DMS53 (cell line): ENCODE data around the gene SSBP1.
A peak's percentile ranks its signal among the peaks of the same experiment; 100 is the strongest.
"Not testable (repeated sequence)": the region's sequence is repeated elsewhere in the genome, so short reads cannot be mapped to it uniquely, and the experiment has no call there.

Experiments used
- DNase-seq: peaks from one replicate; lab custom pipeline; 2025; lab: John Stamatoyannopoulos, UW

Gene SSBP1, protein sequence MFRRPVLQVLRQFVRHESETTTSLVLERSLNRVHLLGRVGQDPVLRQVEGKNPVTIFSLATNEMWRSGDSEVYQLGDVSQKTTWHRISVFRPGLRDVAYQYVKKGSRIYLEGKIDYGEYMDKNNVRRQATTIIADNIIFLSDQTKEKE

DNA sequence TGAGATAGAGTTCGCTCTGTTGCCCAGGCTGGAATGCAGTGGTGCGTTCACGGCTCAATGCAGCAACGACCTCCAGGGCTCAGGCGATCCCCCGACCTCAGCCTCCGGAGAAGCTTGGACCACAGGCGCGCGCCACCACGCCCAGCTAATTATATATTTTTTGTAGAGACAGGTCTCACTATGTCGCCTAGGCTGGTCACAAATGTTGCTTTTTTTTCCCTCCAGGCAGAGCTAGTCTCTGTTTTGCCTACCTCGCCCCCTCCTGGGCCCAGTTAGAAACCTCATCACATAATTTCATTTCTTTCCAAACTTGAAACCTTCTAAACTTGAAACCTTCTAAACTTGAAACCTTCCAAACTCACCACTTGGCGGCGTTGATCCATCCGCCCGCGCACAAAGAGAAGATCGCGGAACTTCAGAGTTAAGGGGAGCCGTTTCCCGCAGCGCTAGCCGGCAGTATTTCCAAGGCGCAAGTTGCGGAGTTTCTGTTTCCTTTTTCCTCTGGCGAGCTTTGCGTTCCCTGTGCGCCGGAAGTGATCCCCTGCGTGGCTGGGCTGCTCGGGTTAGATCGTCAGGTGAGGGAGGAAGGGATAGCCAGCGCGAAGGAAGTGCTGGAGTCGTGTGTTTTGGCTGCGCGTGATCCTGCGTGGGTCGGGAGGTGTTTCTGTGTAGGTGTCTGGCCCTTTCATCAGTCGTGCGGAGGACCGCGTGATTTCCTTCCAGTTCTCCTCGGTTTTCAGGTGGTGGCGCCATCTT is at the start of gene SSBP1:
Gene SSBP1, plus strand, starts transcription at position 523 of the 756 bp plus-strand sequence. CDS start 809 bp downstream, outside the sequence.
- DNase-seq, result peak; percentile 99

DNA sequence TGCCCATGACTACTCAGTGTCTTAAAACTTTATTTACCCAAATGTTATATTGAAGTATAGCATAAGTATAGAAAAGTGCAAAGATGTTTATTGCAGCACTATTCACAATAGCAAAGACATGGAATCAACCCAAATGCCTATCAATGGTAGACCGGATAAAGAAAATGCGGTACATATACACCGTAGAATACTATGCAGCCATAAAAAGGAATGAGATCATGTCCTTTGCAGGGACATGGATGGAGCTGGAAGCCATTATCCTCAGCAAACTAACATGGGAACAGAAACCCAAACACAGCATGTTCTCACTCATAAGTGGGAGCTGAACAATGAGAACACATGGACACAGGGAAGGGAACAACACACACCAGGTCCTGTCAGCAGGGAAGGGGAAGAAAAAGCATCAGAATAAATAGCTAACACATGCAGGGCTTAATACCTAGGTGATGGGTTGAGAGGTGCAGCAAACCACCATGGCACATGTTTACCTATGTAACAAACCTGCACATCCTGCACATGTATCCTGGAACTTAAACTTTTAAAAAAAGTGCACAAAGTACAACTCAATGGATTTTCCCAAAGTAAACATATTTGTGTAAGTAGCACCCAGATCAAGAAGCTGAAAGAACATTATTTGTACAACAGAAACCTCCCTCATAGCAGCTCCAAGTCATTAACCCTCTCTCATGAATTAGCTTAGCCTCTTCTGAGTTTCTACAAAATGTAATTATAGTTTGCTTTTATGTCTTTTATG is 48.9 kb upstream of the SSBP1 start:
- not testable (repeated sequence) for DNase-seq

DNA sequence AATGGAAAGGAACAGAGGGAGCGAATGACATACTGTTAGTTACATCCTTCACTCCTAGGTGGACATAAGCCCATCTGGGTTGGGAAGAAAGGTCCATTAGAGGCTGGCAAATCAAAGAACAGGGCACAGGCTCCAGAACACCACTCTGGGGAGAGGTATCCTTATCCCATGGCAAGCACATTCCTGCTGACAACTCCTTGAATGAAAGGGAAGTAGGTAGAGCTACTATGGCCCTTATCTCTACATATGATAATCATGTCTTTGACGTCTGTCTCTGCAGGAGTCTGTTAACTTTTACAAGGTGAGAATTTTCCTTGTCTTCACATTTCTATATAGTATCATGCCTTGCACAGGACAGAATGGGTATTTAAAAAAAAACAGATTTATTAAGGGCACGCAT is 46.6 kb upstream of the SSBP1 start:
- no peak for DNase-seq

DNA sequence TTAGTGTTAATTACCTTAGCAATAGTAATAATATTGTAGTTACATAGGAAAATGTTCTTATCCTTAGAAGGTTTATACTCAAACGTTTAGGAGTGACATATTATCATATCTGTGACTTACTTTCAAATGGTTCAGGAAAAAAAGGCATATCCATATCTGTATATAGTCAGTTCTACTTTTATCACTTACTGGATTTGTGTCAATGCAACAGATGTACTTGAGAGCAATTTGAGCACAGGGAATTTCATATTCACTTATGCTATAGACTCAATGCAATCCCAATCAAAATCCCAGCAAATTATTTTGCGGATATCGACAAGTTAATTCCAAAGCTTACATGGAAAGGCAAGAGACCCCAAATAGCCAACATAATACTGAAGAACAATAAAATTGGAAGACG is 46.2 kb upstream of the SSBP1 start:
- no peak for DNase-seq

DNA sequence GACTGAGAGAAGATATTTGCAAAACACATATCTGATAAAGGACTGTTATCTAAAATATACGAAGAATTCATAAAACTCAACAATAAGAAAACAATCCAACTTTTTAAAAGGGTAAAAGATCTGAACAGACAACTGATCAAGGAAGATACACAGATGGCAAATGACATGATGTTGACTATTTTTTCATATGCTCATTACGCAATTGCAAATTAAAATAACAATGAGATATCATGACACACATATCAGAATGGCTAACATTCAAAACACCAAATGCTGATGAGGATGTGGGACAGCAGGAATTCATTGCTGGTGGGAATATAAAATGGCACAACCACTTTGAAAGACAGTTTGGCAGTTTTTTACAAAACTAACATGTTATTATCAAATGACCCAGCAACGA is 45.1 kb upstream of the SSBP1 start:
- DNase-seq, result no peak

DNA sequence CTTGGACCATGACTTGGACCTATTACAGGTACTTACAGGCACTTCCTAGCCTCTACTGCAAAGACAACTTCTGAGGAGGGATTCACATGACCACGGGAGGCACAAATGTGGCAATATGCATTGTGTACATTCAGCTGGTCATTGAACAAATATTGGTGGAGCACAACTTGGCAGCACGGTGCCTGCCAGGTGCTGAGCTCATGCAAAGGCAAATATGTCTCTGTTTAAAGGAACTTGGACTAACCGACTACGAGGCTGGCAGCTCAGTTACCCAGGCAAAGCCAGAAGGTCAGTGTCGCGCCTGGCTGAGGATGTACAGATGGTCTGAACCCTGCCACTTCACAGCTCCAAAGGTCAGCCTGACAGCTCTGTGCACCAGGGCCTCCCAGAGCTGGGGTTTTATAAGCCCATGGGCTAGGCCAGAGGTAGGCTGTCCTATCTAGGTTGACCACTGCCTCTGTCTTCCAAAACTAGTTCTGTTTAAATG is 42.3 kb upstream of the SSBP1 start:
- peak; percentile 94 for DNase-seq

DNA sequence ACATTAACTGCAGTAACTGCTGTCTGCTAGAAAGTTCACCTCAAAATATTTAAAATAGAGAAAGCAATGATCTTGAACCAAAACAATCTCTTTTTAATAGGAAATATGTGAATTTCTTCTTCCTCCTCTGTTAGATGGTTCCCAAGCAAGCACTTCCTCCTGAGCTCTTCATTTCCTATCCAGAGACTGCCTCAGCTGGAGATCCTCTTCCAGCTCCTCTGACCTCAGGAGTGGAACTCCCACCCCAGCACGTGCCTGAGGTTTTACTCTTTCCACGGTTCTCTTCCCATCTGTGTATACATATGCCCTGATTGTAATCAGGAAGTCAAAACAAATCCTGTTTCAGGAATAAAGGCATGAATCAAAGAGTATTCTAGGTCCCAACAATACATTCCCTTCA is 41.8 kb upstream of the SSBP1 start:
- DNase-seq, result peak; percentile 62

DNA sequence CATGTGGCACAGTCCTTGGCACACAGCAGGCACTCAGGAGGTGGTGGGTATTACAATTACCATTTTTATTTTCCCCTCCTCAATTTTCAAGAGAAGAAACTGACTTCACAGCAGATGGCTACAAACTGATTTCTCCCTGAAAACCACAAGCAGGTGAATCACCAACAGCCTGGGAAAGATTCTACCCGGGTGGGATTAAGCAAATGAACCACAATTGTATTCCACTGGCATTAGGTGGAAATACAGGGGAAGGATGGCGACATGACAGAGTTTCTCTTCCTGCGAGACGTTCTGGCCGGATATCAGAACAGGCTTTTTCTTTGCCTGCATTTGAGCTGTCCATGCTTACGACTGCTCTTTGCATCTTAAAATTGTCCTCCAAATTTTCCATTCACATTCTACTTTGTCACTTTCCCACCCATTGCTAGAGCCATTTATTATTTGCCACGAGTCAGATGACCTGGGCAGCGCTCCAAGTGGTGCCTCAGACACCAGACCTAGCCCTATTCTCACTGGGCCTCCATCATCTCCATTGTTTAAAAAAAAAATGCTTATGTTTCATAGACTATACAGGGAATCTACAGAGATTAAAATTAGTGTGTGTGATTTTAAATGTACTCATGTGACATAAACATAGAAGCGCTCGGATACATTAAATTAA is 40.8 kb upstream of the SSBP1 start:
- peak; percentile 25 for DNase-seq

DNA sequence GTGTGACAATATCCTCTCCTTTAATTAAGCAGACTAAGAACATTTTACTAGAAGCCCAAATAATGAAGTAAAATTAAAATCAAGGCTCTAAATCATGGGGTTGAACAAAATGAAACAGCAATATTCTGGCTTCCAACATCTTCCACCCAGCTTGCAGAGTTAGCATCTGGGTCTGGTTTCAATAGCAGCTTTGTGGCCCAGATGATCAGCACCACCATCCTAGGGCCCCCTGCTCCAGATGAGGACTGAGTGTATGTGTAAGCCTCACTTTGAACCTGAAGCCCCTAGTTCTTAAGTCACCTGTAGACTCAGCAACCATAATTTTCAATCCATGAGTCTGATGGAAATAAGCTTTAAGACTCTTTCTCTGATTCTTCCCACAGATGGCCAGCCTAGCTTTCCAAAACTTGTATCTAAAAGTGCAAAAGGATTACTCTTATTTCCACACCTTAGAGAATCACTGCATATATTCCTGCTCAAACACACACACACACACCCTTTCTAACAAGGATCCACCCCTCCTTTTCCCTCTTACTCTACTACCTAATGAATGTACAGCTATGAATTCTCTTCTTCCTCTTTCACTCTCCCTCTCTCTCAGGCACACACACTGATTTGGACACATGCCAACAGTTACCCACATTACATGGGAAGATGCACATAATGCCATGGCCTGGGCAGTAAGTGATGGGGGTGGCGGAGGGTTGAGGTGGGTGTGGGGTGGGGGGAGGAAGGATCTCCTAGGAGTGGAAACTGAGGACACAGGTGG is 39.7 kb upstream of the SSBP1 start:
- peak; percentile 26 for DNase-seq

DNA sequence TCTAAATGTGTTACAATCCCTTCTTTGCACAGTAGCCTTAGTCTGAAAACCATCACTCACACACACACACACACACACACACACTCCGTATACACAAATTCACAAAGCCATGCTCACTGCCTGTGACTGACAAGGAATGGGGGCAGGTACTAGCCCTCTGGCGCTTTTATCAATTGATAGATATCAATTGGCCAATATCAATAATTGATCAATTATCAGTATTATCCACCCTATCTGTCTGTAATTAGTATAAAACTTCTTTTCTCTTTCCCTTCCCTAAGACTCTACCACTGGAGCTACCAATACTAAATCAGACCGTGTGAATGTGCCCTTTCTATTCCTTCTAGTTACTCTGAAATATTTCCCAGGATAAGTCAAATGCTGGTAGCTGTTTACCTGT is 38.3 kb upstream of the SSBP1 start:
- DNase-seq, result peak; percentile 20

DNA sequence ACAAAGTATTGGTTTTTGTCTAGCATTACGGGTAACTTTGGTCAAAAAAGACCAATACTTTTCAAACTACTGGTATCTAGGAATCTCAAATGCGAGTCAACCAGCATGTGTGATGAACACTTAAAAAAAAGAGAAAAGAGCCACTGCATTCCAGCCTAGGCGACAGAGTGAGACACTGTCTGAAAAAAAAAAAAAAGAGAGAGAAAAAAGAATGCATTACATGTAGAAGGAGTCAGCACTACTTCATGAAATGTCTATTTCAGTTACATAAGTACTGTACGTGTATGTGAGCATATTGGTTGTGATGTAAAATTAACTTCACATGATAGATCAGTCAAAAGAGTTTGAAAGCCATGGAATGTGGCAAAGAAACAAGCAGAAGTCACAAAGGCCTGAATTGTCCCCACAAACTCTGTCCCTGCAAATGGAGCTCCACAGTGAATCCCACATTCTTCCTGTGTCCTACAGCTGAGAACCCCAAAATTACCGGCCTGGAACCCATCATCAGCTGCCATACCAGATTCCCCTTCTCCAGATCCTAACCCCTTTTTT is 37.8 kb upstream of the SSBP1 start:
- peak; percentile 47 for DNase-seq

DNA sequence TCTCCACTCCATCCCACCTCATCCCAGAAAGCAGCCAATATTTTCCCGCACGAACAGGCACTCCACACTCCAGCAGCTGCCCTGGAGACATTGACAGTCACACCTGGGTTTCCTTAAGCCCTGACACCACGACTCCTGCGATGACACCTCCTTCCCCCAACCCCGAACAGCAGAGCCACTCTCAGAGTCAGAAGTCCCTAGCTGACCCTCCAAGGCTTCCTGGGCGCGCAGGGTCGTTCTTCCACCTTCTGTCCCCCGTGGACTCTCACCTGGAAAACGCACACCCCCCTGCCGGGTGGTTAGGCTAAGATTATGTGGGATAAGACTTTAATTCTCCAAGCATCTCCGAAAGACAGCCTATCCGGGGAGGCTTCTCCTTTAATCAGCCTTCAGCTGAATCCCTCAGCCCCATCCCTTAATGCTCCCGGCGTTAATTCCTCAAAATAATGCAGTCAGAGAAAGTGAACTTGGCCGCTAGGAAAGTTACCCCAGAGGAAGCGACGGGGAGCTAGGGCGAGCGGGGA is 37.2 kb upstream of the SSBP1 start:
- peak; percentile 54 for DNase-seq

DNA sequence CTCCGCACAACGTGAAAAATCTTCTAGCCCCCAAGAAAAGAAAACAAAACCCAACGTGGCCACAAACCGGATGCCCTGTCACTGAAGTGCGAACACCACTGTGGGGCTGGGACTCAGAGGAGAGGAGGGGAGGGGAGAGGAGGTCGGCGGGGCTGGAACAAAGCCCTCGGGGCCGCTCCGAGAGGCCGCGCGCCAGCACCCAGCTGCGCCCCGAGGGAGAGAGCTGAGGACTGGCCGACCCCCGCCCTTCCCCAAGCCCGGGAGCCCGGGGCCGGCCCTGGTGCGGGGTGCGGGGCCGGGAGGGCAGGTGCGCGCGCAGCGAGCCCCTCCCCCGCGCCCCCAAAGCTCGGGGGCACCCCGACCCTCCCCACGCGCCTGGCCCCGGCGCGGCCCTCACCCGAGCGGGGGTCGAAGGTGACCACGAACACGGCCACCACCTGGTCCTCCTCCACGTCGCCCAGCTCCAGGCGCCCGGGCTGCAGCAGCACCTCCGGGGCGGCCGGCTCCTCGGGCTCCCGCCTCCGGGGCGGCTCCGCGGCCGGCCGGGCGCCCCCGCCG is 36.6 kb upstream of the SSBP1 start:
- peak; percentile 79 for DNase-seq

DNA sequence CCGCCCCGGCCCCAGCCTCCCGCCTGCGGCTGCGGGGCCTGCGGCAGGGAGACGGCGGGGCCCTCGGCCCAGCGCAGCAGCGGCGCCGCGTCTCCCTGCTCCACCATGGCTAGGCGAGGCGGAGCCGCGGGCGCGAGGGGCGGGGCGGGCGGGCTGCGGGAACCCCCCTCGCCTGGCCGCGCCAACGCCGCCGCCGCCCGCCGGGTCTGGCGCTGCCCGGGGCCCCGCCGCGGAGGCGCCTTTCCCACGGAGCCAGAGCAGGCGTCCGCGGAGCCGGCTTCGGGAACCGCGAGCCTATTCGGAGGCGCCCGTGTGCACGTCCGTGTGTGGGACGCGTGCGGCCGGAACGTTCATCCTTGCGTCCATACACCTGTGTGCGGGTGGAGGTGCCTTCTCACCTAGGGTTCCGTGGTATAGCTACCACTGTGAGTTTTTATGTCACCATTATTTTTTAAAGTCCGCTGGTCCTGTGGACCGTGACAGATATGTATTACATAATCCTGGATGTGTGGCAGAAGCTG is 36.1 kb upstream of the SSBP1 start, which contains the start of gene DENND11:
Gene DENND11, minus strand, starts transcription at position 120 of the 521 bp plus-strand sequence. Its CDS starts 13 bp downstream, at position 107.
- peak; percentile 87 for DNase-seq

DNA sequence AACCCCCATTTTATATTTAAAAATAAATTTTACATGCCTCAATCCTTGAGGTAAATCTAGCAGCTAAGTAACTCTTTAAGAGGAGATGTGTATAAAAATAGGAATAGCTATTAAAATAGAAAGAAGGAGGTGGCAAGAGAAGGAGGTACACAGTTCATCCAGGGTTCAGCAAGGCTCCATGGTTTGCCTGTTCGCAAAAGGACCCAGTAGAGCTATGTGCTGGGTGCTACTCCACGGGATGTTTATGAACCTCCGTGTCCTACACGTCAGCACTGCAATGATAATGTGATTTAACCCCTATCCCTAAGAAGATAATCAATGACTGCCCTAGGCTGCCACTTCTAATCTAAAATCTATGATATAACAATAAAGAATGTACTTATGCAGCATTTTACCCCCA is 35.3 kb upstream of the SSBP1 start:
- peak; percentile 39 for DNase-seq

DNA sequence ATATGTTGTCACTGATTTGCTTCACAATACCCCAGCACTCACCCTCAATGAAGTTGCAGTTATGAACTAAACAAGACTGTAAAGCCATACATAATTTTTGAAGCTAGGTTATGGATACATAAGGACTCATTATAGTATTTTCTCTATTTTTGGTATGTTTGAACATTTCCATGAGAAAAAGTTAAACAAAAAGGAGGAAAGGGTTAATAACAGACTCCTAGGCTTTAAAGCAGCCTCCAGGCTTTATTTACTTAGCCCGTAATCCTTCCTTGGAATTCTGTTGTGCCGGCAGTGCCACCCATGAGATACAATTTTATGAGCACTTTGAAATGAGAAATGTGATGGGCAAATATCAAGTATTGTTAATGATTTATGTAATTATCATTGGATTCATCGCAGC is 34.0 kb upstream of the SSBP1 start:
- no peak for DNase-seq

DNA sequence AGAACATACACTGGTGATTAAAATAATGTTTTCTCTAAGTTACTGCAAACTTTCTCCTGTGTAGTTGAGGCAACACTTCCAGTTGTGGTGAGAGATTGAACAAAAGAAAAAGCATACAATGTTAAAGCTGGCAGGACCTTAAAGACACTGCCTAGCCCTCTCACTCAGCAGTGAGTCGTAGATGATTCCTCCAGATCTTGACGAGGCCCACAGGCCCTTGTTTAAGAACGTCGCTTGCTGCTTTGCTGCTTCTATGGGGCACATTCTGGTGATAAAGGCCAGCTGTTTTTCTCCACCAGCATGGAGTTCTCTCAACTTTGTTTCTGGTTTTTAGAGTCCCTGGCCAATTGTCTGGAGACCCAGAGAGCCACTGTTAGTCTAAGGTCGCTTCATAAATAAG is 33.4 kb upstream of the SSBP1 start:
- DNase-seq, result no peak

DNA sequence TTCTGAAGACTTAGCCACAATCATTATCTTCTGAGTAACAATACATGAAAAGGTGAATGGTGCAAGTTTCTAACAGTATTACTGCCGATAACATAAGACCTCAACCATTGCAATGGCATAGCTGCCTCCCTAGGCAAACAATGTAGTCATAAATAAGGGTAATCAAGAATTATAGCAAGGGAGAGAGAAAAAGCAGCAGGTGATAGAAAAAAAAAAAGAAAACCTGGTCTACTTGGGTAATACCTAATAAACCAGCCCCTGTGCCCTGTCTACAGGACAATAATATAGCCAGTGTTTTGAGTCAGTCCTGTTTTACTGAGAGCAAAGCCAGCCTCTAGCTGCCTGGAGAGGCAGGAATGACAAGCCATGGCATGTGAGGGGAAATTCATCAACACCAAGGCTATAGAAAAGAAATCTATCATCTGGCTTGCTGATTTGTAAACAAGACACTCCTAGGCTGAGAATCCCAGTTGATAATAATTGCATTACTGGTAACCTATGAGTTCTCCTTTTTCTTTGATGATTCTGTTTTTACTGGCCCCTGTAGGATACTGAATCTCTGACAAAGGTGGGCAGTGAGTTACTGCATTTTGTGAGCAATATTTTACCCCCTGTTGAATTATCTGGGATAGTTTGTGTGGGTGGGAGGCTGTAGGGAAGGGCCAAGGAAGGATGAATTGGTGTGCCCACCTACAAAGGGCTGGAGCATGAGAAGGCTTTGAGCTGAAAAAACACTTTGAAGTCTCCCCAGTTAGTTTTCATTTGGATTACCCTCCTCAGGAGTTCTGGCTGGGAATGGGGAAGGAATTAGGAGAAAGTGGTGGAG is 31.7 kb upstream of the SSBP1 start:
- DNase-seq, result no peak

DNA sequence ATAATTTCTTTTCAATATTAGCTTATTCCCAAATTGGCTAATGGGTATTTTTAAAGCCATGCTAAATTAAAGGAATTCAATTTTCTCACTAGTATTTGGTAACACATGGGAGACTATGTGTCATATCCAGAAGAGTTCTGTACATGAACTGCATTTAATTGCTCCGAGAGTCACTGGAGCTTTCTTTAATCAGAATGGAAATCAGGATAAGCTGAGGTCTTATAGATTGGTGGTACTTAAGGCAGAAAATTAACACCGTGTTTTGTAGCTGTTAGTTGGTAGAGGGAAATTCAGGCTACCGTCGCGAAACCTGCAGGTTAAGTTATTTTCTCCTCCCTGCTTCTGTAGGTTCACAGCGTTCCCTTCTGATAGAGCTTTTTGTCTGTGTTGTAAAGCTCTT is 29.8 kb upstream of the SSBP1 start, which contains the start of gene WEE2:
Gene WEE2, plus strand, starts transcription at position 3 of the 400 bp plus-strand sequence. CDS start 406 bp downstream, outside the sequence.
- DNase-seq, result no peak
